D341Med (cell line): ENCODE data around the gene TSGA10IP.
A peak's percentile ranks its signal among the peaks of the same experiment; 100 is the strongest.
"Not testable (repeated sequence)": the region's sequence is repeated elsewhere in the genome, so short reads cannot be mapped to it uniquely, and the experiment has no call there.

Experiments
- DNase-seq: peaks from one replicate; pipeline ENCODE4 v3.0.0; 2012; ENCODE audit warnings: low spot score

TSGA10IP gene

GRCh38 chr11:65947603-65948125, 2.4 kb downstream of the TSGA10IP start:
- DNase-seq: no peak

GRCh38 chr11:65950711-65951110, 5.4 kb downstream of the TSGA10IP start:
- not testable (repeated sequence) for DNase-seq

- not testable (repeated sequence) for DNase-seq
Measured at GRCh38 chr11:65951641-65952040, 6.4 kb downstream of the TSGA10IP start.

DNA sequence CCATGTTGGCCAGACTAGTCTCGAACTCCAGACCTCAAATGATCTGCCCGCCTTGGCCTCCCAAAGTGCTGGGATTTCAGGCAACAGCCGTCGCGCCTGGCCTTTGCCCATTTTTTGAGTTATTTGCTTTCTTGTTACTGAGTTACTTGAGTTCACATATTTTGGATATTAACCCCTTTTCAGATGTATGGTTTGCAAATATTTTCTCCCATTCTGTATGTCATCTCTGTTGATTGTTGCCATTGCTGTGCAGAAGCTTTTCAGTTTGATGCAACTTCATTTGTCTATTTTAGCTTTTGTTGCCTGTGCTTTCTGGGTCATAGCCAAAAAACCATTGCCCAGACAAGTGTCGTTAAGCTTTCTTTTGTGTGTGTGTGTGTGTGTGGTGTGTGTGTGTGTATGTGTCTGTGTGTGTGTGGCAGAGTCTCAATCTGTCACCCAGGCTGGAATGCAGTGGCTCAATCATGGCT, 6.8 kb downstream of the TSGA10IP start:
- DNase-seq: no peak

- no peak for DNase-seq
Measured at GRCh38 chr11:65953471-65953870, 8.2 kb downstream of the TSGA10IP start.

DNA sequence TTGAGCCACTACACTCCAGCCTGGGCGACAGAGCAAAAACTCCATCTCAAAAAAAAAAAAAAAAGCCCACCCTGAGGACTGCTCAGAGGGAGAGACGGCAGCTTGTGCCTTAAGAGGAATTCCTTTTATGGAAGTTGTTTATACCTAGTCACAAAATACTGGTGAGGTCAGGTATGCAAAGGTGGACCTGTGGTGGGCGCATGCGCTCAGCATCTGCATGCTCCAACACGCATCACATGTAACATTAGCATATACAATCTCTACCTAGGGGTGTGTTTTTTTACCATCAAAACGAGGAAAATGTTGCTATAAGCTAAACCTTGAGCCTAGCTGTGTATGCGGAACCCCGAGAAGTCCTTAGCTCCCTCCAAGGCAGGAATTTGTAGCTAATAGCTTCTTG, 9.5 kb downstream of the TSGA10IP start:
- no peak for DNase-seq

DNA sequence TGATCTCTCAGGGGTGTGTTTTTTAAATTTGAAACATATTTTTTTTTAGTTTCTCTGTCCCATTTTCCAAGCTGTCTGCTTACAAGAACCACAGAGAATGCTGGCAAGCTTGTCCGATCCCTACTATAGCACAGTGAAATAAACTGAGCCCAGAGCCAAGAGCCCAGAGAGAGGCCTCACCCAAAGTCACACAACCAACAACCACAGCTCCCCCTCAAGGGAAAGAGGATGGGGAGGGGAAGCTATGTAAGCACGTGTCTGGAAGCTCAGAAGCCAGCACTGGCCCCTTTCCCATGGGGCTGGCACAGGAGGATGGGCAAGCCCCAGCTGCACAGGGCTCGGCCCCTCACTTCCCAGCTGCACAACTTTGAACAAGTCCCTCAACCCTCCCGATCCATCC, 13.0 kb downstream of the TSGA10IP start:
- no peak for DNase-seq

- no peak for DNase-seq
Measured at GRCh38 chr11:65958774-65959420, 13.6 kb downstream of the TSGA10IP start.

GRCh38 chr11:65960824-65961266, 15.6 kb downstream of the TSGA10IP start:
- DNase-seq: no peak

DNA sequence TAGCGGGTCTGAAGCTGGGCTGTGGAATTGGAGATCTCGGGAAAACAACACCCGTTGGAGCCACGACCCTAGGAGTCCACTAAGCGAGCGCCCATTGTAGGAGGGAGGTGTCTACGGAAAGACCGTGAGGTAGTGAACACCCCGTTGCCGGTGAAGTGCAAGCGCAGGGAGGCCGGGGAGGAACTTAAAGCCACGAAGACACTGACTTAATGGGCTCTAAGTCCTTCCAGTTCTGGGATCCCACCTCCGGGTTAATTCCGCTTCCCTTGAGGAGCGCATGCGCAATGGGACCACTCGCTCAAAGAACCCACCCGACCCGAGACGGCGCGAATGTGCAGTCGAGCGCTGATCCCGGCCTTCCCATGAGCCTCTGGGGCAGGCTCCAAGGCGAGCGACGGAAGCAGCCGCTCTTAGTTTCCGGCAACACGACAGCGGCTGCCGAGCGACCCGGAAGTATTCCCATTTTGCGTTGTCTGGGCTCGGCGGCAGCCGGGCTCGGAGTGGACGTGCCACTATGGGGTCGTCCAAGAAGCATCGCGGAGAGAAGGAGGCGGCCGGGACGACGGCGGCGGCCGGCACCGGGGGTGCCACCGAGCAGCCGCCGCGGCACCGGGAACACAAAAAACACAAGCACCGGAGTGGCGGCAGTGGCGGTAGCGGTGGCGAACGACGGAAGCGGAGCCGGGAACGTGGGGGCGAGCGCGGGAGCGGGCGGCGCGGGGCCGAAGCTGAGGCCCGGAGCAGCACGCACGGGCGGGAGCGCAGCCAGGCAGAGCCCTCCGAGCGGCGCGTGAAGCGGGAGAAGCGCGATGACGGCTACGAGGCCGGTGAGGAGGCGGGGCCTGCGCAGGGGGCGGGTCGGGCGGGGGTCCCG, 16.2 kb downstream of the TSGA10IP start, which contains the start of gene SART1:
TSS of gene SART1 (plus strand) at position 468 of the 874 bp plus-strand sequence. CDS start at position 515, 47 bp downstream.
- DNase-seq: peak; percentile 99

DNA sequence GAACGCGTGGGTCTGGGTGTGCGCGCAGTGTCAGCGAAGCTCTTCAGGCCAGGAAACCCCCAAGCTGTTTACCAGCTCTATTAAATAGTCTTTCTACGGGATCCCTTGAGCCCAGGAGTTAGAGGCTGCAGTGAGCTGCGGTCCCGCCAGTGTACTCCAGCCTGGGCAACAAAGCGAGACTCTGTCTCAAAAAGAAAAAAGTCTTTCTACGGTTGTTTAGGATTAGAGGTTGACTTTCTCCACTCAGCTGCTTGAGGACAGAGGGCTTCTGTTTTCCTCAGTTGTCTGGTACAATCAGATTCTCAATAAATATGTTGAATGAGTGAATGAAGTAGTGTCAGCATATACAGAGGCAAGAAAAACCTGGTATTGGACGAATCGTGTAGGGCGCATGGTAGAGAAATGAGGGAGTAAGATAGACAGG, 16.9 kb downstream of the TSGA10IP start:
- DNase-seq: no peak

DNA sequence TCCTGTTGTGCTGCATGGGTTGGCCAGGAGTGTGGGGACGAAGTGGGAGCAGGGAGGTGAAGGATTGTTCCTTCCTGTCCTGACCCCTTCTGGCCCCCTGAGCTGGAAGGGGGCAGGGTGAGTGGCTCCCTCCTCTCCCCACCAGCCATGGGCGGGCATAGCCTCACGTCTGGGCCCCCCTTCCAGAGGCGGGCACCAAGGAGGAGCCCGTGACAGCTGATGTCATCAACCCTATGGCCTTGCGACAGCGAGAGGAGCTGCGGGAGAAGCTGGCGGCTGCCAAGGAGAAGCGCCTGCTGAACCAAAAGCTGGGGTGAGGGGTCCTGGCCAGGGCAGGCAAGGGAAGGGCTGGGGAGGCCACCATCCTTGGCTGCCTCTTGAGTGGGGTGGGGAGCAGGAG, 19.6 kb downstream of the TSGA10IP start:
- no peak for DNase-seq

GRCh38 chr11:65965986-65966762, 20.9 kb downstream of the TSGA10IP start:
- no peak for DNase-seq

- DNase-seq: no peak
Measured at GRCh38 chr11:65967329-65967934, 22.2 kb downstream of the TSGA10IP start.

GRCh38 chr11:65968600-65969482, 23.6 kb downstream of the TSGA10IP start:
- no peak for DNase-seq

DNA sequence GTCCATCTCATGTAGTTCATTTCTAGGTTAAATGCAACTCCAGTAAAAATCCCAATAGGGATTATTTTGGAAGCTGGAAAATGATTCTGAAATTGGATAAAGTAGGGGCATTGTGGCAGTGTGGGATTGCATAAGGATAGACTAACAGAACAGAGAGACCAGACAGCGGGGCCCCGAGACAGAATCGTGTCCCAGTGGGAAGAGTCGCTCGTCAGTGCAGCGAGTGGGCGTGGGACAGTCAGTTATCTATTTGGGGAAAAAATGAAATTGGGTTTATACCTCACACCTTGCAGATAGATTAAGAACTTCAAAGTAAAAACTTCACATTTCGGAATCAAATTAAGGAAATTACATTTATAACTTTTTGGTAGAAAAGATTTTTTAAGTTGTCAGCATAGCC, 26.8 kb downstream of the TSGA10IP start:
- DNase-seq: no peak

DNA sequence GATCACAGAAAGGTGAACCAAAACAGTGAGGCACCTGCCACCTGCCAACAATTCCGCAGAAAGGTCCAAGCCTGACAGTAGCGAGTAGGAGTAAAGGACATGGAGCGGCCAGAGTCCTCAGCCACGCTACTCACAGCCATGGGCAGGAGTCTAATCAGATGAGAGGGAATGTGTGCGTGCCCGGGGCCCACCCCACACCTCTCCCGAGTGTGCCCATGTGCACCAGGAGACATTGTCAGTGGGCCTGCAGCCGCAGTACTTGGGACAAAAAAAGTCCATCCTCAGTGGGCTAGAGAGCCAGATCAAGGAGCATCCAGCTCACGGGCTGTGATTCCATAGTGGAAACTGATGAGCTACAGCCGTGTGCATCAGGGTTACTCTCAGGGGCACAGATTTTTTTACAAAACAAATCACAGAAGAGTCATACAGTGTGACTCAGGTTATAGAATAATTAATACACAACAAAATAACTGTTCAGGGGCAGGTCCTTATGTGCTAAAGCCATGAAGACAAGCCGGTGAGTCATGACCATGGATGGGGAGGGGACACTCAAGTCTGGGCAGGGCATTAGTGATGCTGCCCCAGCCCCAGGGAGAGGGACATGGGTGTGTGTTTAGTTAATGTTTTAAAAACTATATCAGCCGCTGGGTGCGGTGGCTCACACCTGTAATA, 28.3 kb downstream of the TSGA10IP start:
- DNase-seq: peak; percentile 11

DNA sequence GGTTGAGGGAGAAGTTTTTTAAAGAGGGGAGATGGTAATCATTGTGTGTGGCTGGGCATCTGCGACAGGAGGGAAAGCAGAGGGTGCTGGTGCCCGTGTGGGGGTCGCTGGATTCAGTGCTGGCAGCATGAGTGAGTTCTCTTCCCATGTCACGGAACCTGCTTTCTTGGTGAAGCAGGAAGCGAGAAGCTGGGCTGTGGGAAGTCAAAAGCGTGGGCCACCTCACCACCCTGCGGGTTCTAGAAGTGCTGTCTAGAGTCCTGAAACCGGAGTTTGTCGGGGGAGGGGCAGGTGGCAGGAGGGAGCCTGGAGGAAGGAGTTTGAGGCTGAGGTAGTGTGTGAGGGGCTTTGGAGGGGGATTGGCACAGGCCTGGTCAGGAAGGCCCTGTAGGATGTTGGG, 30.5 kb downstream of the TSGA10IP start:
- no peak for DNase-seq

- DNase-seq: no peak
Measured at GRCh38 chr11:65976216-65977176, 31.2 kb downstream of the TSGA10IP start.
